NB4 (cell line): ENCODE measurements around the gene HDGF.

ENCODE experiments used
- MAX ChIP-seq: IDR thresholded peaks from 2 replicates; pipeline ENCODE4 v1.6.1; 2011; ENCODE audit warnings: low read depth, low read length
- TF ChIP-seq, protein P1 (sequence below): IDR thresholded peaks from one replicate; pipeline ENCODE4 v1.5.1; 2012; ENCODE audit warnings: low read depth, low read length

GRCh38 chr1:156751757-156752481 is 444 bp upstream of the HDGF start:
- TF ChIP-seq, protein P1, sequence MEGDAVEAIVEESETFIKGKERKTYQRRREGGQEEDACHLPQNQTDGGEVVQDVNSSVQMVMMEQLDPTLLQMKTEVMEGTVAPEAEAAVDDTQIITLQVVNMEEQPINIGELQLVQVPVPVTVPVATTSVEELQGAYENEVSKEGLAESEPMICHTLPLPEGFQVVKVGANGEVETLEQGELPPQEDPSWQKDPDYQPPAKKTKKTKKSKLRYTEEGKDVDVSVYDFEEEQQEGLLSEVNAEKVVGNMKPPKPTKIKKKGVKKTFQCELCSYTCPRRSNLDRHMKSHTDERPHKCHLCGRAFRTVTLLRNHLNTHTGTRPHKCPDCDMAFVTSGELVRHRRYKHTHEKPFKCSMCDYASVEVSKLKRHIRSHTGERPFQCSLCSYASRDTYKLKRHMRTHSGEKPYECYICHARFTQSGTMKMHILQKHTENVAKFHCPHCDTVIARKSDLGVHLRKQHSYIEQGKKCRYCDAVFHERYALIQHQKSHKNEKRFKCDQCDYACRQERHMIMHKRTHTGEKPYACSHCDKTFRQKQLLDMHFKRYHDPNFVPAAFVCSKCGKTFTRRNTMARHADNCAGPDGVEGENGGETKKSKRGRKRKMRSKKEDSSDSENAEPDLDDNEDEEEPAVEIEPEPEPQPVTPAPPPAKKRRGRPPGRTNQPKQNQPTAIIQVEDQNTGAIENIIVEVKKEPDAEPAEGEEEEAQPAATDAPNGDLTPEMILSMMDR: no peak
- TF ChIP-seq MAX: peak; percentile 84
